NCI-H69 (cell line): Measurements from ENCODE around the gene SLC35E2B.

Experiments
- DNase-seq: peaks from one replicate; lab custom pipeline; 2025; lab: John Stamatoyannopoulos, UW

SLC35E2B gene

GRCh38 chr1:1623631-1624442, 68.8 kb downstream of the SLC35E2B start:
- DNase-seq, result no peak

- DNase-seq, result no peak
Measured at GRCh38 chr1:1623181-1623630, 69.4 kb downstream of the SLC35E2B start.

DNA sequence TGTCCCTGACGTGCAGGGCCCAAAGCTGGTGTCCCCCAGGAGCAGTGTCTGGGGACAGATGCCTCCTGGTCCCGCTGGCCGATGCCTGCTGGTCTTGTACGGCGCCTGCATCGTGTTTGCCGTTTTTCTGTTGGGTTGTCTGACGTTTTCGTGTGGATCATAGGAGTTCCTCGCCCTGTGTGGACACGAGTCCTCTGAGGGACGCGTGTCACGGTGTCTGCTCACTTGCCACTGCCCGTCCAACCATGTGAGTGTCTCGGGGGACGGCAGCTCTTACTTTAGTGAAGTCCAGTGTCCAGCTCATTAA, 69.9 kb downstream of the SLC35E2B start:
- no peak for DNase-seq

GRCh38 chr1:1622010-1622787, 70.4 kb downstream of the SLC35E2B start:
- DNase-seq, result no peak

GRCh38 chr1:1621173-1622009, 71.2 kb downstream of the SLC35E2B start:
- DNase-seq, result no peak

- DNase-seq, result no peak
Measured at GRCh38 chr1:1620433-1621139, 72.0 kb downstream of the SLC35E2B start.

- no peak for DNase-seq
Measured at GRCh38 chr1:1619917-1620361, 72.7 kb downstream of the SLC35E2B start.

GRCh38 chr1:1618396-1619068, 74.1 kb downstream of the SLC35E2B start:
- DNase-seq, result no peak

DNA sequence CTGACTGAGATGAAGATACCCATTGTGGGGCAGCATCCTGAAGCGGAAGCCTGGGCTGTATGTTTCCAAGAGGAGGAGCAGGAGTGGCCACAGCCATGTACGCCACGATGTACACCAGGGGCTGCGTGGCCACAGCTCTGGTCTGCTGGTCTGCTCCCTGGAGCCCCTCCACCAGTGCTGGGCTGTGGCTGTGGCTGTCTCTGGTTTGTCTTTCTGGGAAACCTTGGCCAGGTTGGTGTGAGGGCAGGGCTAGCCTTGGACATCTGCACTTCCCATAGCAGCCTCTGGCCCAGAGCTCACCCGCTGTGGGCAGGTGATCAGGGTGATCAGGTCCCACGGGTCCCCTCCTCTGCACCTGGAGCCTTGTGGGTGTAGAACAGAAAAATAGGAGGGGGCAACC, 74.7 kb downstream of the SLC35E2B start:
- no peak for DNase-seq

GRCh38 chr1:1617516-1617915, 75.1 kb downstream of the SLC35E2B start:
- DNase-seq, result no peak

- DNase-seq, result no peak
Measured at GRCh38 chr1:1616838-1617237, 75.8 kb downstream of the SLC35E2B start.

DNA sequence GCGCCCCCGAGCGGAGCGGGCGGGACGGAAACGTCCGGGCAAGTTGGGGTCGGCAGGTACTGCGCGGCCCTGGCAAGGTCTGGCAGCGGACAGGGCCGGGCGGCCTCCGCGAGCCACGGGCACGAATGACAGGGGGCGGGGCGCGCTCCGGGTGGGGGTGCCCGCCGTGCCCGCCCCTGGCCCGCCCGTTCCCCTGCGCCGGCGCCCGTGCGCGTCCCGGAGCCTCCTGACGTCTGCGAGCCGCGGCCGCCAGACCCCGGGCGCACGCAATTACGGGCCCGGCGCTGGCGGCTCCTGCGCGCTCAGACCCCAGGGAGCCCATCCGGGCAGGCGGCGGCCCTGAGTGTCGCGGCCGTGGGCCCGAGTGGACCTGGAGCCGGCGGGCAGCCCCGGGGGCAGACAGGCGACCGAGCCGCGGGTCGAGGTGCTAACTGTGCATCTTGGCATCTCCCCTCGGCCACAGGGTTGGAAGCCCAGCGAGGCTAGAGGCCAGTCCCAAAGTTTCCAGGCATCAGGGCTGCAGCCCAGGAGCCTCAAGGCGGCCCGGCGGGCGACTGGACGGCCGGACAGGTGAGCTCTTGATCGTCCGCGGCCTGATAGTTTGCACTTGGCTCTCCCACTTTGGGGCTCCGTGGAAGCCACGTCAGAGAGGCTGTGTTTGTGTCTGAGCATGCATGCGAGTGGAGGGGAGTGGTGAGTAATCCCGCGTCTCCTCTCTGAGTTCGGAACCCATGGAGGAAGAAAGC, 76.4 kb downstream of the SLC35E2B start:
- peak; percentile 27 for DNase-seq

GRCh38 chr1:1615256-1616044, 77.1 kb downstream of the SLC35E2B start, which contains the start of gene MIB2:
Gene MIB2, plus strand, starts transcription at chr1:1615500. Its CDS starts 7,953 bp downstream, at chr1:1623453.
- DNase-seq, result peak; percentile 97

GRCh38 chr1:1614954-1615255, 77.7 kb downstream of the SLC35E2B start:
- no peak for DNase-seq

DNA sequence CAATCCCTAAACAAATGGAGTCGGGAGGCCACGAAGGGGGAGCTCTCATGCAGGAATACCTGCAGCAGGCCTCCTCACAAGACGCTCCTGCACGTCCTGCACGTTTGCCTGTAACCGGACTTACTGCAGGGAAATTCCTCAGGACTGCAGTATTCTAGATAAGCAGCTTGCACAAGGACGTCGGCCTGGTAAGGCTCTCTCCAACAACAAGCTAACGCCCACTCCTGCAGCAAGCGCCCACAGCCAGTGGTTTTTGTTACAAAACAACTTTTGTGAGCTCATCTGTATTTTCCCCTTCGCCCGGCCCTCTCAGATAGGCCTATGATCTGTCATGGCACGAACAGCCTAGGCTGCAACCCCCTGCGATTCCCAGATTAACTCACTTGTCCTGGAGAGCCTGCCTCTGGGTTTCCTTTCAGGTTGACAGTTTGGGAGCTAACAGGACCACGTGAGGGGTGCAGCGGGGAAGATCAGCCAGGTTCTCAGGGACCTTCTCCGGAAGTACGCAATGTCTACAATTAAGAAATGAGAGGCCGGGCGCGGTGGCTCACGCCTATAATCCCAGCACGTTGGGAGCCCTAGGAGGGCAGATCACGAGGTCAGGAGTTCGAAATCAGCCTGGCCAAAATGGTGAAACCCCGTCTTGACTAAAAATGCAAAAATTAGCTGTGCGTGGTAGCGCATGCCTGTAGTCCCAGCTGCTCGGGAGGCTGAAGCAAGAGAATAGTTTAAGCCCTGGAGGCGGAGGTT, 78.2 kb downstream of the SLC35E2B start:
- peak; percentile 50 for DNase-seq

DNA sequence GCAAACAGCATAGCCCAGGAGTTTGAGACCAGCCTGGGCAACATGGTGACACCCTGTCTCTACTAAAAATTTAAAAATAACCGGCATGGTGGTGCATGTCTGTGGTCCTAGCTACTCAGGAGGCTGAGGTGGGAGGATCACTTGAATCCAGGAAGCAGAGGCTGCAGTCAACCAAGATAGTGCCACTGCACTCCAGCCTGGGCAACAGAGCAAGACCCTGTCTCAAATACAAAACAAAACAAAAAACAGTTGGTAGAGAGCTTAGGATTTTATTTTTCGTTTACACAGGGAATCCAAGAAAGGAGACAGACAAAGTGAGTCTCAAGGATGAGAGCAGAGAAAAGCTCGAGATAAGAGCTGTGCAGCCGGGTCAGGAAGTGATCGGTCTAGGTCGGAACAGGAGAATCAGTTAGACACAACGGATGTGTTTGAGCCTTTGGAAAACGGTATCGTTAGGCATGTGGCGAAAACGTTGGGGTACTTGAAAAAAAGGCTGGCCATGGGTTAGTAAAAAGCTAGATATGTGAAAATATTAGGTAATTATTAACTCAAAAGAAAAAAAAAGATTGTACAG, 79.0 kb downstream of the SLC35E2B start:
- no peak for DNase-seq

- no peak for DNase-seq
Measured at GRCh38 chr1:1612104-1612400, 80.5 kb downstream of the SLC35E2B start.

- no peak for DNase-seq
Measured at GRCh38 chr1:1610796-1611195, 81.8 kb downstream of the SLC35E2B start.
